H7 (cell line): ENCODE results near the gene DENND4C. TPM values are rescaled to one million over a fixed set of nuclear protein-coding genes. Genes with fewer than 3 reads are reported as not detected.
"Not testable (repeated sequence)": the region's sequence is repeated elsewhere in the genome, so short reads cannot be mapped to it uniquely, and the experiment has no call there.

ENCODE experiments used
- DNase-seq: peaks from one replicate; pipeline ENCODE4 v3.0.0; 2012
- H3K27me3 ChIP-seq: 2 replicates; pipeline ENCODE4 v1.6.0; 2011; ENCODE audit warnings: mild to moderate bottlenecking, low read length; ENCODE audit not compliant: control insufficient read depth, insufficient read depth
- H3K36me3 ChIP-seq: replicated peaks from 2 replicates; pipeline ENCODE4 v1.5.1; 2011; ENCODE audit warnings: low read length; ENCODE audit not compliant: control insufficient read depth, insufficient read depth
- H3K4me3 ChIP-seq: 2 replicates; pipeline ENCODE4 v1.5.1; 2011; ENCODE audit warnings: low read depth, mild to moderate bottlenecking, control low read depth, low read length, moderate library complexity; ENCODE audit not compliant: insufficient read depth
- total RNA-seq: library from RNA; depleted of rRNA; stranded (reverse); fragments of >200 nt; shearing (Covaris generic); gene quantifications from 2 replicates; pipeline ENCODE4 v1.2.3, GENCODE V29; 2014

DENND4C gene
- total RNA-seq, 1 experiment from 2014 or later: 21.4 TPM

GRCh38 chr9:19239955-19240354 is 9.5 kb downstream of the DENND4C start:
- Histone ChIP-seq H3K4me3 (no peak overlapping the region), H3K27me3 (no peaks in the 10 kb centered on the region), H3K36me3 (no peaks in the 10 kb centered on the region)
- DNase-seq: no peak

GRCh38 chr9:19241728-19242127 is 11.2 kb downstream of the DENND4C start:
- no peaks in the 10 kb centered on the region for H3K27me3 ChIP-seq
- no peak for DNase-seq
- H3K4me3 ChIP-seq: no peak overlapping the region
- H3K36me3 ChIP-seq: no peaks in the 10 kb centered on the region

- no peak for DNase-seq
- H3K27me3 ChIP-seq: no peaks in the 10 kb centered on the region
- H3K36me3 ChIP-seq: no peaks in the 10 kb centered on the region
- H3K4me3 ChIP-seq: no peak overlapping the region
Observed at GRCh38 chr9:19243366-19244033, 13.0 kb downstream of the DENND4C start.

- Histone ChIP-seq H3K27me3 (no peaks in the 10 kb centered on the region), H3K4me3 (no peak overlapping the region), H3K36me3 (no peaks in the 10 kb centered on the region)
- no peak for DNase-seq
Observed at GRCh38 chr9:19246891-19247290, 16.4 kb downstream of the DENND4C start.

- no peaks in the 10 kb centered on the region for H3K36me3 ChIP-seq
- no peak for DNase-seq
- H3K4me3 ChIP-seq: no peak overlapping the region
- H3K27me3 ChIP-seq: no peaks in the 10 kb centered on the region
Observed at GRCh38 chr9:19247420-19247819, 16.9 kb downstream of the DENND4C start.

GRCh38 chr9:19250346-19250745 is 19.9 kb downstream of the DENND4C start:
- H3K36me3 ChIP-seq, DNase-seq, H3K27me3 ChIP-seq, H3K4me3 ChIP-seq: not testable (repeated sequence)

GRCh38 chr9:19251203-19251602 is 20.7 kb downstream of the DENND4C start:
- H3K4me3 ChIP-seq, H3K36me3 ChIP-seq, DNase-seq, H3K27me3 ChIP-seq: not testable (repeated sequence)

- not testable (repeated sequence) for H3K27me3 ChIP-seq, H3K36me3 ChIP-seq, DNase-seq, H3K4me3 ChIP-seq
Observed at GRCh38 chr9:19251622-19252021, 21.1 kb downstream of the DENND4C start.

GRCh38 chr9:19252174-19252884 is 21.8 kb downstream of the DENND4C start:
- Histone ChIP-seq H3K27me3 (no peaks in the 10 kb centered on the region), H3K36me3 (no peaks in the 10 kb centered on the region)
- DNase-seq: no peak

GRCh38 chr9:19252885-19253219 is 22.4 kb downstream of the DENND4C start:
- H3K27me3 ChIP-seq: no peaks in the 10 kb centered on the region
- no peak for DNase-seq
- no peak overlapping the region for H3K4me3 ChIP-seq
- no peaks in the 10 kb centered on the region for H3K36me3 ChIP-seq

More at GRCh38 chr9:19252174-19252884, 21.8 kb downstream of the DENND4C start:
- H3K4me3 ChIP-seq: no peak overlapping the region

GRCh38 chr9:19255112-19255511 is 24.6 kb downstream of the DENND4C start:
- DNase-seq: no peak
- no peaks in the 10 kb centered on the region for H3K27me3 ChIP-seq
- H3K36me3 ChIP-seq: no peaks in the 10 kb centered on the region
- no peak overlapping the region for H3K4me3 ChIP-seq

GRCh38 chr9:19255821-19256220 is 25.3 kb downstream of the DENND4C start:
- Histone ChIP-seq H3K36me3 (no peaks in the 10 kb centered on the region), H3K4me3 (no peak overlapping the region), H3K27me3 (no peaks in the 10 kb centered on the region)
- no peak for DNase-seq

- not testable (repeated sequence) for DNase-seq, H3K36me3 ChIP-seq, H3K27me3 ChIP-seq, H3K4me3 ChIP-seq
Observed at GRCh38 chr9:19259665-19260255, 29.3 kb downstream of the DENND4C start.

- DNase-seq, H3K4me3 ChIP-seq, H3K36me3 ChIP-seq, H3K27me3 ChIP-seq: not testable (repeated sequence)
Observed at GRCh38 chr9:19265602-19266001, 35.1 kb downstream of the DENND4C start.

GRCh38 chr9:19266778-19267384 is 36.4 kb downstream of the DENND4C start:
- H3K36me3 ChIP-seq, H3K4me3 ChIP-seq: not testable (repeated sequence)

More at GRCh38 chr9:19266778-19267384, 36.4 kb downstream of the DENND4C start:
- H3K27me3 ChIP-seq, DNase-seq: not testable (repeated sequence)
